HG03045 (cell line): Measurements from ENCODE around the gene LILRA5.
"Not testable (repeated sequence)": the region's sequence is repeated elsewhere in the genome, so short reads cannot be mapped to it uniquely, and the experiment has no call there.

Experiments used
- ATAC-seq: cut with Tn5 transposase; IDR thresholded peaks from one replicate; pipeline ENCODE4 v1.9.1; 2021; ENCODE audit warnings: mild to moderate bottlenecking, moderate library complexity; ENCODE audit not compliant: unreplicated experiment

The LILRA5 gene

GRCh38 chr19:54277111-54277615, 35.8 kb downstream of the LILRA5 start:
- ATAC-seq = not testable (repeated sequence)

GRCh38 chr19:54275951-54276350, 37.0 kb downstream of the LILRA5 start:
- no peak for ATAC-seq

- not testable (repeated sequence) for ATAC-seq
Observed at GRCh38 chr19:54274516-54274915, 38.5 kb downstream of the LILRA5 start.

- ATAC-seq = no peak
Observed at GRCh38 chr19:54273821-54274220, 39.1 kb downstream of the LILRA5 start.

GRCh38 chr19:54272181-54272580, 40.8 kb downstream of the LILRA5 start:
- ATAC-seq = not testable (repeated sequence)

- not testable (repeated sequence) for ATAC-seq
Observed at GRCh38 chr19:54271587-54271986, 41.4 kb downstream of the LILRA5 start.

- ATAC-seq = no peak
Observed at GRCh38 chr19:54271106-54271505, 41.9 kb downstream of the LILRA5 start.

- no peak for ATAC-seq
Observed at GRCh38 chr19:54268936-54269335, 44.0 kb downstream of the LILRA5 start.

GRCh38 chr19:54266133-54266532, 46.8 kb downstream of the LILRA5 start:
- no peak for ATAC-seq

- no peak for ATAC-seq
Observed at GRCh38 chr19:54262470-54262869, 50.5 kb downstream of the LILRA5 start.

GRCh38 chr19:54262066-54262465, 50.9 kb downstream of the LILRA5 start:
- ATAC-seq = no peak

- ATAC-seq = no peak
Observed at GRCh38 chr19:54257116-54257480, 55.9 kb downstream of the LILRA5 start, which contains the start of gene LILRB5. Gene LILRB5 (minus strand): TSS chr19:54257273. CDS start chr19:54257193, 80 bp downstream.
